ENCODE measurements around the gene BLOC1S5.

GRCh38 chr6:8105791-8106190, 41.6 kb upstream of the BLOC1S5 start:
- TF ChIP-seq ZNF33A (CRISPR knock-in tag; IDR thresholded peaks at IDR 0.05; ENCODE audit: borderline replicate concordance): no peak
- TF ChIP-seq ZNF569 (CRISPR knock-in tag; IDR thresholded peaks at IDR 0.05; ENCODE audit: borderline replicate concordance): no peak
- TF ChIP-seq, protein P1, sequence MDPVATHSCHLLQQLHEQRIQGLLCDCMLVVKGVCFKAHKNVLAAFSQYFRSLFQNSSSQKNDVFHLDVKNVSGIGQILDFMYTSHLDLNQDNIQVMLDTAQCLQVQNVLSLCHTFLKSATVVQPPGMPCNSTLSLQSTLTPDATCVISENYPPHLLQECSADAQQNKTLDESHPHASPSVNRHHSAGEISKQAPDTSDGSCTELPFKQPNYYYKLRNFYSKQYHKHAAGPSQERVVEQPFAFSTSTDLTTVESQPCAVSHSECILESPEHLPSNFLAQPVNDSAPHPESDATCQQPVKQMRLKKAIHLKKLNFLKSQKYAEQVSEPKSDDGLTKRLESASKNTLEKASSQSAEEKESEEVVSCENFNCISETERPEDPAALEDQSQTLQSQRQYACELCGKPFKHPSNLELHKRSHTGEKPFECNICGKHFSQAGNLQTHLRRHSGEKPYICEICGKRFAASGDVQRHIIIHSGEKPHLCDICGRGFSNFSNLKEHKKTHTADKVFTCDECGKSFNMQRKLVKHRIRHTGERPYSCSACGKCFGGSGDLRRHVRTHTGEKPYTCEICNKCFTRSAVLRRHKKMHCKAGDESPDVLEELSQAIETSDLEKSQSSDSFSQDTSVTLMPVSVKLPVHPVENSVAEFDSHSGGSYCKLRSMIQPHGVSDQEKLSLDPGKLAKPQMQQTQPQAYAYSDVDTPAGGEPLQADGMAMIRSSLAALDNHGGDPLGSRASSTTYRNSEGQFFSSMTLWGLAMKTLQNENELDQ (CRISPR knock-in tag; IDR thresholded peaks at IDR 0.05; ENCODE audit: borderline replicate concordance): no peak
- TF ChIP-seq MEIS1 (CRISPR knock-in tag; IDR thresholded peaks at IDR 0.05; ENCODE audit: borderline replicate concordance): no peak
